ENCODE data around the gene TMEM47.

TMEM47 gene

DNA sequence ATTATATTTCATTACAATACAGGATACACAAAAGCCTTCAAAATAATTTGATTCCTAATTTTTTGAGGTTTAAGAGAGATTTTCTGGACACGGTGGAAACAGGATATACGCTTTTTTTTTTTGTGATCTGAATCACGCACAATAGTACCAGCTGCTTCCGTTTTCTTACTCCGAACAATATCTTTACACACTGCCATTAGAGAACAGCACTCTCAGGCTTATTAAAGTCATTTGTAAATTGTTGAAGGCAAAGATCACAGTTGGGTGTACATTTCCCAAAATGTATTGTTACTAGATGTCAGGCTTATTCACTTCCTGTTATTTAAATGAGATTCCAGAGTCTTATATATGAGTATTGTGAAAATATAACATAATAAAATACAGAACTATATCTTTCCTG lies 71.5 kb downstream of the TMEM47 start:
- DNase-seq (ENCODE audit: low read depth): no peak

DNA sequence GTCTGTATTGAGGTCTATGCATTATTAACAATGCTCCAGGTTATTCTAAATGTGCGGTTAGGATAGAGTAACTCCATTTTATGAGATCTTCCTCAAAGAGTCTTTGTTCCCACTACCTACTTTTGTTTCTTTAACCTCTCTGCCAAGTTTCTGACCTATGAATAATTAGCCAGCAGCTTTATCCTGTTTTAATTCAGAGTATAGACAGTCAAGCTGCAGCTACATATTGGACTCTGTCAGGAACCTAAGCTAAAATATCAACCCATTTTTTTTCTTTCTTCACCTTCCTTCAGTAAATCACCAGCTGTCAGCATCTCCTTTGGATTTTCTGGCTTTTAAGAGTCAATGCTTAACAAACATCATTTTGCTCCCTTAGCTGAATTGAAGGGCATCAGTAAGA lies 72.3 kb downstream of the TMEM47 start:
- no peak for DNase-seq (ENCODE audit: low read depth)

DNA sequence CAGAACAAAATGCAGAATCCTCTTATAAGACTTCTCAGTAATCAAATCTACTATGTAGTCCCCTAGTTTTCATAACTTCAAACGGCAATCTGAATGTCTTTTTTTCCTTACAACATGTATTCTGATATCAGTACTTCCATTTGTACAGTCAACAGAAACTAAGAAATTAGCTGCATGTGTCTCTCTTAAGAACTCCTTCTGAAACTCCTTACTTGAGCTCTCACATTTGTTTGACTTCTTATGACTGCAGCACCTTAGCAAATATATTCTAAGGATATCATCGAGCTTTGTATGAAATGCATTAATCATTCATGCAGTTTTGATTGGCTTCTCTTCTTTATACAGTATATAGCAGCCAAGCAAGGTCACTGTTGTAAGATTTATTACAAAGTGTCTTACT lies 77.0 kb downstream of the TMEM47 start:
- no peak for DNase-seq (ENCODE audit: low read depth)

DNA sequence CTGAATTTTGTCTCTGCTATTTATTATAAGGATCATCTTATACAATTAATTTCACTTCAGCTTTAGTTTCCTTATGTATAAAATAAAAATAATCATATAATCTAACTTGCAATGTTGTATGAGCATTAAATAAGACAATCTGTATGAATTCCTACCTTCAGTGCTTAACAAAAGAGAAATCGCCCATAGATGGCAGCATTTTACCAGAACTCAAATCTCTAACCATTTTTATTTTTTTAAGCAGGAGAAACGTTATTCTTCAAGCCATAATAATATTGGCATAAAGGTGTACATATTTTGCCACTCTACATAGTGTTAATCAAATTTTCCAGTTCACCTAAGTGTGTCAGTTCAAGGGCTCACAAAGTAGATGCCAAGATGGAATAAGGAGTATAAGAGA lies 78.8 kb downstream of the TMEM47 start:
- DNase-seq (ENCODE audit: low read depth): no peak

Data from T-helper 22 cell (primary cell).